K562 (cell line): ENCODE measurements around the gene PLEKHN1. TPM values are rescaled to one million over a fixed set of nuclear protein-coding genes. Genes with fewer than 3 reads are reported as not detected.

Source experiments
- CBX2 ChIP-seq: fragments of 200-600 bp; sonication (generic); IDR thresholded peaks from one replicate; pipeline ENCODE4 v1.6.1; 2012; ENCODE audit warnings: mild to moderate bottlenecking, low read length, inconsistent platforms; ENCODE audit not compliant: insufficient read depth, poor library complexity, severe bottlenecking
- CCNT2 ChIP-seq: IDR thresholded peaks from 2 replicates; pipeline ENCODE4 v1.6.1; 2011; ENCODE audit warnings: borderline replicate concordance, low read depth, mild to moderate bottlenecking, moderate library complexity, mixed read lengths, low read length; ENCODE audit not compliant: insufficient read length; ENCODE audit errors: extremely low read depth
- CREB3 ChIP-seq: fragments of 450-650 bp; conservative IDR thresholded peaks from 2 replicates; pipeline ENCODE4 v1.6.1; 2016; ENCODE audit warnings: missing genetic modification characterization, low read depth, mild to moderate bottlenecking, missing compliant biosample characterization, moderate library complexity
- CXXC5 ChIP-seq: fragments of 250-450 bp; sonication (Bioruptor Pico); IDR thresholded peaks from 2 replicates; pipeline ENCODE4 v1.8.0; 2022; ENCODE audit warnings: inconsistent platforms, mild to moderate bottlenecking, moderate library complexity
- EGR1 ChIP-seq: fragments of 450-650 bp; conservative IDR thresholded peaks from 2 replicates; pipeline ENCODE4 v1.6.1; 2017; ENCODE audit warnings: mild to moderate bottlenecking
- EP300 ChIP-seq: IDR thresholded peaks from 2 replicates; pipeline ENCODE4 v1.6.1; 2012; ENCODE audit warnings: low read length, improper control_type of control experiment
- FOXA3 ChIP-seq, 2 experiments: fragments of 450-650 bp in 1 of 2; sonication (generic) in 1 of 2; formaldehyde crosslinking; IDR thresholded peaks in 1 of 2; conservative IDR thresholded peaks in 1 of 2; 2 replicates each; pipeline versions ENCODE4 v1.4.0 to v1.8.0; 2020 to 2022; ENCODE audit warnings: mild to moderate bottlenecking in 2 of 2, missing genetic modification reagents in 1 of 2
- KDM2B ChIP-seq: fragments of 250-450 bp; sonication (Bioruptor Pico); IDR thresholded peaks from 2 replicates; pipeline ENCODE4 v1.8.0; 2021; ENCODE audit warnings: mild to moderate bottlenecking, moderate library complexity
- KLF6 ChIP-seq: fragments of 250-450 bp; sonication (Bioruptor Pico); IDR thresholded peaks from 2 replicates; pipeline ENCODE4 v1.4.0; 2020; ENCODE audit warnings: mild to moderate bottlenecking, moderate library complexity, borderline replicate concordance
- L3MBTL2 ChIP-seq: fragments of 450-650 bp; IDR thresholded peaks from 2 replicates; pipeline ENCODE4 v1.6.1; 2016; ENCODE audit warnings: mild to moderate bottlenecking, moderate library complexity
- MAFK ChIP-seq: IDR thresholded peaks from 2 replicates; pipeline ENCODE4 v1.6.1; 2011; ENCODE audit warnings: low read length, improper control_type of control experiment
- MTA3 ChIP-seq: fragments of 450-650 bp; formaldehyde crosslinking; IDR thresholded peaks from 2 replicates; pipeline ENCODE4 v1.6.1; 2017; ENCODE audit warnings: mild to moderate bottlenecking, borderline replicate concordance
- NCOA1 ChIP-seq: fragments of 450-650 bp; IDR thresholded peaks from 2 replicates; pipeline ENCODE4 v1.6.1; 2016; ENCODE audit warnings: low read depth
- NFATC3 ChIP-seq: fragments of 450-650 bp; IDR thresholded peaks from 2 replicates; pipeline ENCODE4 v1.6.1; 2017; ENCODE audit warnings: mild to moderate bottlenecking
- PBX2 ChIP-seq, 2 experiments: IDR thresholded peaks in 1 of 2; conservative IDR thresholded peaks in 1 of 2; 2 replicates each; pipeline ENCODE4 v1.6.1; 2016; ENCODE audit warnings: low read depth in 2 of 2, mild to moderate bottlenecking in 1 of 2, missing compliant biosample characterization in 1 of 2, missing genetic modification characterization in 1 of 2, moderate library complexity in 1 of 2
- PTRF ChIP-seq: fragments of 450-650 bp; IDR thresholded peaks from 2 replicates; pipeline ENCODE4 v1.6.1; 2016; ENCODE audit warnings: mild to moderate bottlenecking, missing genetic modification characterization, missing compliant biosample characterization
- RBM14 ChIP-seq: fragments of 200-400 bp; formaldehyde crosslinking; IDR thresholded peaks from 2 replicates; pipeline ENCODE4 v1.6.1; 2018; ENCODE audit warnings: low read depth, mild to moderate bottlenecking, low read length, moderate library complexity, borderline replicate concordance; ENCODE audit not compliant: insufficient read depth
- SPI1 ChIP-seq: IDR thresholded peaks from 2 replicates; pipeline ENCODE4 v1.6.1; 2011; ENCODE audit warnings: low read depth, low read length, control low read depth, borderline replicate concordance
- TAL1 ChIP-seq: fragments of 450-650 bp; IDR thresholded peaks from 2 replicates; pipeline ENCODE4 v1.6.1; 2016; ENCODE audit warnings: mild to moderate bottlenecking
- TCF15 ChIP-seq: fragments of 250-450 bp; sonication (Bioruptor Pico); IDR thresholded peaks from 2 replicates; pipeline ENCODE4 v1.8.0; 2022; ENCODE audit warnings: moderate library complexity, mild to moderate bottlenecking, inconsistent platforms
- ZFP30 ChIP-seq: fragments of 250-450 bp; sonication (Bioruptor Pico); IDR thresholded peaks from 2 replicates; pipeline ENCODE4 v1.8.0; 2022; ENCODE audit warnings: moderate library complexity, mild to moderate bottlenecking, inconsistent platforms, borderline replicate concordance
- ZKSCAN8 ChIP-seq: fragments of 200-800 bp; sonication (Bioruptor generic); IDR thresholded peaks from 2 replicates; pipeline ENCODE4 v1.6.1; 2016; ENCODE audit warnings: missing genetic modification characterization, missing compliant biosample characterization
- ZNF217 ChIP-seq: sonication (generic); formaldehyde crosslinking; IDR thresholded peaks from 2 replicates; pipeline ENCODE4 v1.8.0; 2022; ENCODE audit warnings: mild to moderate bottlenecking, missing genetic modification reagents
- ZNF354B ChIP-seq: fragments of 250-450 bp; sonication (Bioruptor Pico); IDR thresholded peaks from 2 replicates; pipeline ENCODE4 v1.4.0; 2020
- polyA plus RNA-seq, 8 experiments: library from polyadenylated mRNA; depleted of rRNA in 4 of 8; stranded (reverse) in 5 of 8; unstranded in 3 of 8; fragments of >200 nt; fragmentation: Nextera tagmentation in 2 of 8; fragmentation: Illumina TruSeq in 1 of 8; extraction: Ambion mirVana in 2 of 8; extraction: Trizol in 1 of 8; gene quantifications; 2 replicates each; pipeline versions ENCODE4 v1.2.1 to v1.2.3, GENCODE V29; 2011 to 2014; ENCODE audit warnings: inconsistent platforms in 1 of 8, missing spikeins in 1 of 8
- total RNA-seq, 7 experiments: library from RNA; depleted of rRNA in 6 of 7; stranded (reverse); fragments of >200 nt in 6 of 7; fragmentation: Illumina TruSeq in 2 of 7; extraction: Trizol in 2 of 7; gene quantifications; 2 replicates each; pipeline versions ENCODE4 v1.2.1 to v1.2.3, GENCODE V29; 2011 to 2021; ENCODE audit warnings: low replicate concordance in 1 of 7

The PLEKHN1 gene
- total and polyA plus RNA-seq, 9 of the 15 experiments (the other 6 are each of a cell fraction or from before 2014, with no cell fraction given): 0.07 to 1.5 (median 0.13) TPM; not detected in 2

GRCh38 chr1:1021010-1021919, 55.0 kb downstream of the PLEKHN1 start (continued):
- no peak for TF ChIP-seq ZNF217 (CRISPR knock-in tag)
- TF ChIP-seq L3MBTL2: peak; percentile 31; the same call in 1 of the 2 replicates
- TF ChIP-seq PTRF: no peak
- no peak for TF ChIP-seq CCNT2
- TF ChIP-seq CREB3 (tag): no peak
- TF ChIP-seq KDM2B (CRISPR knock-in tag): 0 out of 2 replicates have a peak, but pooled peaks have one; percentile 15
- no peak for TF ChIP-seq PBX2 (CRISPR knock-in tag; IDR thresholded peaks at IDR 0.05; ENCODE audit: low read depth)
- TF ChIP-seq PBX2 (tag; conservative IDR thresholded peaks at IDR 0.05; ENCODE audit: low read depth): no peak; the same call in 1 of the 2 replicates
- TF ChIP-seq TAL1: no peak
- TF ChIP-seq CBX2: no peak
- TF ChIP-seq MTA3: peak; percentile 68; the same call in 1 of the 2 replicates
- no peak for TF ChIP-seq ZFP30 (CRISPR knock-in tag)
- TF ChIP-seq NFATC3: no peak
- peak; percentile 30 for TF ChIP-seq EP300
- no peak for TF ChIP-seq FOXA3 (CRISPR knock-in tag; conservative IDR thresholded peaks at IDR 0.05 in 1 of 2, IDR thresholded peaks at IDR 0.05 in 1 of 2)
- peak; percentile 88 for TF ChIP-seq SPI1
- TF ChIP-seq EGR1: peak; percentile 14; the same call in 1 of the 2 replicates
- TF ChIP-seq ZNF354B (CRISPR knock-in tag): no peak
- no peak for TF ChIP-seq TCF15 (CRISPR knock-in tag)
- TF ChIP-seq ZKSCAN8 (CRISPR knock-in tag): no peak
- 0 out of 2 replicates have a peak, but pooled peaks have one; percentile 70 for TF ChIP-seq RBM14
- no peak for TF ChIP-seq NCOA1
- TF ChIP-seq KLF6 (CRISPR knock-in tag): 0 out of 2 replicates have a peak, but pooled peaks have one; percentile 44
- TF ChIP-seq MAFK: no peak
- TF ChIP-seq CXXC5 (CRISPR knock-in tag): peak; percentile 56
